Chondrocyte (in vitro differentiated cells): ENCODE data around the gene FOXN3. TPM values are rescaled to one million over a fixed set of nuclear protein-coding genes. Genes with fewer than 3 reads are reported as not detected.

Source experiments
- DNase-seq: peaks from one replicate; pipeline ENCODE4 v3.0.0; 2021; ENCODE audit warnings: mixed read lengths, low spot score
- H3K27ac Mint-ChIP-seq: one replicate; pipeline ENCODE4 v1.8.0; 2021; ENCODE audit warnings: mild to moderate bottlenecking, moderate library complexity, mixed read lengths; ENCODE audit not compliant: unreplicated experiment
- H3K27me3 Mint-ChIP-seq: 2 replicates; pipeline ENCODE4 v1.8.0; 2021; ENCODE audit warnings: low read depth, mixed read lengths
- H3K36me3 Mint-ChIP-seq: 2 replicates; pipeline ENCODE4 v1.8.0; 2021; ENCODE audit warnings: low read depth, mixed read lengths
- H3K4me1 Mint-ChIP-seq: 2 replicates; pipeline ENCODE4 v1.8.0; 2021; ENCODE audit warnings: low read depth, mild to moderate bottlenecking, mixed read lengths
- H3K4me3 Mint-ChIP-seq: one replicate; pipeline ENCODE4 v1.8.0; 2021; ENCODE audit warnings: mild to moderate bottlenecking, moderate library complexity, mixed read lengths; ENCODE audit not compliant: unreplicated experiment
- H3K9me3 Mint-ChIP-seq: 2 replicates; pipeline ENCODE4 v1.8.0; 2021; ENCODE audit warnings: low read depth, mixed read lengths
- total RNA-seq: library from RNA; stranded (reverse); gene quantifications from 3 replicates; pipeline ENCODE4 v1.2.1, GENCODE V29; 2021
- TF ChIP-seq, protein P1 (sequence below): fragments of 200-600 bp; sonication (generic); IDR thresholded peaks from 2 replicates; pipeline ENCODE4 v1.5.0; 2021; ENCODE audit warnings: antibody characterized with exemption, mild to moderate bottlenecking, moderate library complexity

Gene FOXN3
- total RNA-seq, 1 donor from 2014 or later, result 161 TPM

DNA sequence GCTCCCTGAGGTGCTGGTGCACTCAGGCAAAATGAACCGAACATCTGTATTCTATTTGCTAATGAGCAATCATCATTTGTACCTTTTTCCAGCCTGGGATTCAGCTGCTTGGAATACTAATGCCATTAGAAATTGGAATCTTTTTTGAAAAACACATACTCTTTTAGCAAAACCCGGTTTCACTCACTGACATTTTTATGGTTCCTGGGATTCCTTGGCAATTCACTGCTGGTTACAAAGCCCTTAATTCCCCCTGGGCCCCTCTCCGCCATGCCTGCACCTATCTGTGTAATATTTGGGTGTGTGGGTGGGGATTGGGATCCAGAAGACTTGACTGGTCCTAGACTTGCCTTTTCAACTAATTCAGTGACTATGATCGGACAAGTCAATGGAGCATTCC is 199.1 kb downstream of the FOXN3 start:
- TF ChIP-seq, protein P1, sequence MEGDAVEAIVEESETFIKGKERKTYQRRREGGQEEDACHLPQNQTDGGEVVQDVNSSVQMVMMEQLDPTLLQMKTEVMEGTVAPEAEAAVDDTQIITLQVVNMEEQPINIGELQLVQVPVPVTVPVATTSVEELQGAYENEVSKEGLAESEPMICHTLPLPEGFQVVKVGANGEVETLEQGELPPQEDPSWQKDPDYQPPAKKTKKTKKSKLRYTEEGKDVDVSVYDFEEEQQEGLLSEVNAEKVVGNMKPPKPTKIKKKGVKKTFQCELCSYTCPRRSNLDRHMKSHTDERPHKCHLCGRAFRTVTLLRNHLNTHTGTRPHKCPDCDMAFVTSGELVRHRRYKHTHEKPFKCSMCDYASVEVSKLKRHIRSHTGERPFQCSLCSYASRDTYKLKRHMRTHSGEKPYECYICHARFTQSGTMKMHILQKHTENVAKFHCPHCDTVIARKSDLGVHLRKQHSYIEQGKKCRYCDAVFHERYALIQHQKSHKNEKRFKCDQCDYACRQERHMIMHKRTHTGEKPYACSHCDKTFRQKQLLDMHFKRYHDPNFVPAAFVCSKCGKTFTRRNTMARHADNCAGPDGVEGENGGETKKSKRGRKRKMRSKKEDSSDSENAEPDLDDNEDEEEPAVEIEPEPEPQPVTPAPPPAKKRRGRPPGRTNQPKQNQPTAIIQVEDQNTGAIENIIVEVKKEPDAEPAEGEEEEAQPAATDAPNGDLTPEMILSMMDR, result no peak
- H3K9me3 Mint-ChIP-seq, result no peaks in the 10 kb centered on the region
- H3K27me3 Mint-ChIP-seq, result no peaks in the 10 kb centered on the region
- peaks cover 9% of the 10 kb centered on the region for H3K36me3 Mint-ChIP-seq
- DNase-seq, result no peak
- no peak overlapping the region for H3K4me3 Mint-ChIP-seq
- peaks cover 41% of the 10 kb centered on the region for H3K4me1 Mint-ChIP-seq
- H3K27ac Mint-ChIP-seq, result no peak overlapping the region

DNA sequence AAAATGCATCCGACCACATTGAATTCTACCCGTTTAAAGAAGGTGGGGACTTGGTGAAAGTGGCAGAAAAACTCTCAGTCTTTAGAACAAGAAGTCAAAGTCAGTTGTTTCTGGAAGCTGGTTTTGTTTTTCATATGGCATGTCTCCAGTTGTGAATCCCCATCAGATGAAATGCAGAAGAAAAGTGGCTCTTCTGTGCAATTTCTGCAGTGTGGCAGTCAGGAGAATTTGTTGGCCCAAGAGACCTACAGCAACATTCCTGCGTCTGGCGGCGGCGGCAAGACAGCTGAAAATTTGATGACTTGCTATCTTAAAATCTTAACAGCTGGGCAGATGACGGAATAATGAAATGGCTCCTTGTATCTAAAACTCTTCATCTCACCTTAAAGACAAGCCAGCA is 201.5 kb downstream of the FOXN3 start:
- TF ChIP-seq, protein P1, result no peak
- Mint-ChIP-seq H3K4me3 (no peak overlapping the region), H3K27ac (peak overlapping the region; percentile 38), H3K36me3 (peaks cover 14% of the 10 kb centered on the region), H3K9me3 (no peaks in the 10 kb centered on the region), H3K4me1 (peaks cover 31% of the 10 kb centered on the region), H3K27me3 (no peaks in the 10 kb centered on the region)
- no peak for DNase-seq

DNA sequence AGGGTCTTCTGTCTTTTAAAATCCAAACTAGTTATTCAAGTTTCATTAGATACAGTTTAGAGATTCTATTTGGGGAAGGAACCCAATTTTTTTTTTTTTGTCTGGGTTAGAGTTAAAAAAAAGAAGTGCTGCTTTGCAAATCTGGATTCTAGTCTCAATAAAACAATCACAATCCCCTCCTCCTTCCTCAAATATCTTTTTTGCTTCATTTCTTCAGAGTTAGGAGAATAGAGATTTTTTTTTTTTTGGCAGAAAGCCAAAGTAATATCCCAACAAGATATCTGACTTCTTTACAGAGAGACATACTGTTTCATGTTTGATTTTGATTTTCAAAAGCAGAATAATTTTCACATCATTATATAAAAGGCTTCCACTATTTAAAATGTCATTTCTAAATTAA is 201.9 kb downstream of the FOXN3 start:
- Mint-ChIP-seq H3K27ac (peak overlapping the region; percentile 38), H3K27me3 (no peaks in the 10 kb centered on the region), H3K4me3 (no peak overlapping the region), H3K9me3 (no peaks in the 10 kb centered on the region), H3K4me1 (peaks cover 28% of the 10 kb centered on the region), H3K36me3 (peaks cover 12% of the 10 kb centered on the region)
- no peak for DNase-seq
- TF ChIP-seq, protein P1, result no peak

DNA sequence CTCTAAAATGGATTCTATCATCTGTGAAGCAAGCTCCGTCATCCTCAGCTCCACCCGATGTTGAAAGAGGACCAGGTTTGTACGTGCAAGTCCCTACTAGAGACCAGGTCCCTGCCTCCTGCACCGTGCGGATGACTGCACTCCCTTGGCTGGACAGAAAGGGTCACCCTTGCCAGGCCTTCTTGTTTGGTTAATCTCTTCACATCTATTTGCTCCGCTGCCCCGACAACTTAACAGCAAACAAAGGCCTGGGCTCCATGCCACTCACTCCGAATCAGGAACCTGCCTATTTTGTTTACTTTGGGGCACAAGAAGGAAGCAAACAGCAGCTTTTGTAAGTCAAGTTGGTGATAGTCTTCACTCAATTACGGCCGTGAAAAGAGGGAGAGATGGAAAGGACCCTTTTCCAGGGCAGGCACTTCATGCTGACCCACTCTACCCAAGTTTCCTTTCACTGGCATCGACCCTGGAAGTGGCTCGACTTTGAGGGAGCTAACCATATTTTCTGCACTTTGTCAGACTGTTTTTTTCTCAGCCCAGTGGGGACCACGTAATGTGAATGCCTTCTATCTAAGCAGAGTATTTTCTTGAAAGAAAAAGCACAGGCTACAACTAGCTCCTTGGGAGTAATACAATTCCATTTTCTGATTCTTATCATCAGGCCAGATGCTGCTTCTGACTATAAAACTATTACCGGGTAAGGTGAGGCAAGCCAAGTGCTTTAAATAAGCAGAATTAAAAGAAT is 202.6 kb downstream of the FOXN3 start:
- peaks cover 28% of the 10 kb centered on the region for H3K4me1 Mint-ChIP-seq
- no peak overlapping the region for H3K4me3 Mint-ChIP-seq
- H3K27me3 Mint-ChIP-seq, result no peaks in the 10 kb centered on the region
- H3K9me3 Mint-ChIP-seq, result no peaks in the 10 kb centered on the region
- DNase-seq, result no peak
- no peak overlapping the region for H3K27ac Mint-ChIP-seq
- TF ChIP-seq, protein P1, result no peak
- peaks cover 10% of the 10 kb centered on the region for H3K36me3 Mint-ChIP-seq

DNA sequence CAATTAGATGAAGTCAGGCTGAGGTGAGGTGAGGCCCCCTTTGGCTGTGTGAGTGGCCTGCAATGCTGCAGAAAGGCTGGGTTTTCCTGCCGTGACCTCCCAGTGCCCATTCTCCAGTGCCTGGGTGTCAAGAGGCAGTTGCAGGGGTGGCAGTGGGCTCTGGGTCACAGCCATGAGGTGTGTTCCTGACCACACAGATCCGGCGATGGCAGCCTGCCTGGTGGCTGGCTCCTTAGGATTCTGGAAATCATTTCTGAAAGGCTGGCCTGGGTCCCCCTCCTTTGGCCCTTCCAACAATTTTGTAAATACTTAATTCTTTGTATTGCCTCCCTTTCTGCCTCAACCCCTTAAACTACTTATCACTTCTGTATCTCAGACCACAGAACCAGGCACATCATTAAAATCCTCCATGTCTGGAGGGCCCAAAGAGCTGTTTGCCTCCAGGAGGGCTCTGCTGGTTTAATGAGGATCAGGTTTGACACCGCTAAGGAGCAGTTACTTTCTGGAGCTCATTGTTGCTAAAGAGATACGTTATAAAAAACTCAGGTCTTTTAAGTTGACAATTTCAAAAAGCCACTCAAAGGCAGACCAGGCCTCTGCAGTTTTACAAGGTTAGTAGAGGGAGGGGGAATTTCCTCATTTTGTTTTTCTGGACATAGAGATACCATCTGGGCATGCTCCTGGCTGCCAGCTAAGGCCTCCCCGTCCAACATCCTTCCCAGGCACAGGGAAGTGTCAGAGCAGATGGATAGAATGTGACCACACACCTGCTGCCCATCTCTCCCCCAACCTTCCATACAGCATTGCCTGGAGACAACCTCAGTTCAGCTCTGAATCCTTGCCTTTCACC is 204.4 kb downstream of the FOXN3 start:
- TF ChIP-seq, protein P1, result no peak
- Mint-ChIP-seq H3K36me3 (peaks cover 7% of the 10 kb centered on the region), H3K9me3 (no peaks in the 10 kb centered on the region), H3K4me1 (peaks cover 33% of the 10 kb centered on the region), H3K4me3 (no peak overlapping the region), H3K27ac (no peak overlapping the region), H3K27me3 (no peaks in the 10 kb centered on the region)
- no peak for DNase-seq
